PC-9 (cell line): ENCODE data around the gene SLC28A2. TPM values are rescaled to one million over a fixed set of nuclear protein-coding genes. Genes with fewer than 3 reads are reported as not detected.
"Not testable (repeated sequence)": the region's sequence is repeated elsewhere in the genome, so short reads cannot be mapped to it uniquely, and the experiment has no call there.

Experiments
- BruUV-seq: library from RNA; stranded (reverse); fragments of 400-500 nt; replicated peaks from 2 replicates; lab custom pipeline; 2021; lab: Mats Ljungman, UMichigan
- CTCF ChIA-PET: fragments of 300-600 bp; sonication (Branson Sonifier 250); formaldehyde crosslinking; loops from one replicate; lab custom pipeline; 2022; ENCODE audit warnings: antibody characterized with exemption; lab: Charles Lee
- POLR2A ChIA-PET: fragments of 300-600 bp; sonication (Branson Sonifier 250); formaldehyde crosslinking; loops from one replicate; lab custom pipeline; 2022; ENCODE audit warnings: antibody characterized with exemption; ENCODE audit not compliant: unreplicated experiment; lab: Charles Lee
- DNase-seq, 2 experiments: peaks; one replicate each; pipeline versions ENCODE4 v3.0.0 to v3.0.0-alpha.2; 2015 to 2022; ENCODE audit warnings: mixed read lengths in 1 of 2
- H2AFZ ChIP-seq: fragments of 200-600 bp; sonication (generic); 2 replicates; pipeline ENCODE4 v1.8.1; 2017; ENCODE audit warnings: antibody characterized with exemption
- H3F3A ChIP-seq: fragments of 200-600 bp; sonication (generic); 2 replicates; pipeline ENCODE4 v1.8.1; 2017; ENCODE audit warnings: antibody characterized with exemption, mild to moderate bottlenecking, low read depth; ENCODE audit not compliant: insufficient read depth
- H3K27ac ChIP-seq: fragments of 200-600 bp; sonication (generic); 2 replicates; pipeline ENCODE4 v1.6.1; 2016; ENCODE audit warnings: mixed run types
- H3K27me3 ChIP-seq: fragments of 200-600 bp; sonication (generic); 2 replicates; pipeline ENCODE4 v1.6.1; 2016; ENCODE audit warnings: low read depth, mixed run types; ENCODE audit not compliant: insufficient read depth
- H3K36me3 ChIP-seq: fragments of 200-600 bp; sonication (generic); 2 replicates; pipeline ENCODE4 v1.6.1; 2016; ENCODE audit warnings: low read depth, mixed run types
- H3K4me1 ChIP-seq: fragments of 200-600 bp; sonication (generic); replicated peaks from 2 replicates; pipeline ENCODE4 v1.6.1; 2016; ENCODE audit warnings: mixed run types; ENCODE audit not compliant: insufficient read depth
- H3K4me2 ChIP-seq: fragments of 200-600 bp; sonication (generic); 2 replicates; pipeline ENCODE4 v1.6.1; 2017; ENCODE audit warnings: mixed run types
- H3K4me3 ChIP-seq: fragments of 200-600 bp; sonication (generic); 2 replicates; pipeline ENCODE4 v1.6.1; 2016; ENCODE audit warnings: mixed run types
- H3K79me2 ChIP-seq: fragments of 200-600 bp; sonication (generic); 2 replicates; pipeline ENCODE4 v1.6.1; 2017; ENCODE audit warnings: low read depth, mixed run types
- H3K9me2 ChIP-seq: fragments of 200-600 bp; sonication (generic); 2 replicates; pipeline ENCODE4 v1.8.1; 2017; ENCODE audit warnings: mild to moderate bottlenecking; ENCODE audit not compliant: insufficient read depth
- H3K9me3 ChIP-seq: fragments of 200-600 bp; sonication (generic); 2 replicates; pipeline ENCODE4 v1.8.1; 2016; ENCODE audit warnings: low read depth; ENCODE audit not compliant: insufficient read depth
- H4K20me1 ChIP-seq: fragments of 200-600 bp; sonication (generic); 2 replicates; pipeline ENCODE4 v1.8.1; 2017; ENCODE audit not compliant: insufficient read depth
- CTCF ChIP-seq: fragments of 200-600 bp; sonication (generic); conservative IDR thresholded peaks from 2 replicates; pipeline ENCODE4 v1.6.1; 2017; ENCODE audit warnings: mixed run types, antibody characterized with exemption, mild to moderate bottlenecking, moderate library complexity
- EZH2 ChIP-seq: fragments of 200-600 bp; sonication (generic); IDR thresholded peaks from 2 replicates; pipeline ENCODE4 v1.8.0; 2017; ENCODE audit warnings: antibody characterized with exemption, low read depth
- intact Hi-C: fragments of 100-400 bp; cut with micrococcal nuclease; formaldehyde crosslinking; loops from one replicate; pipeline ENCODE4 v1.10.0; 2022; ENCODE audit not compliant: unreplicated experiment
- total RNA-seq: library from RNA; stranded (reverse); gene quantifications from 2 replicates; pipeline ENCODE4 v1.2.3, GENCODE V29; 2021

The SLC28A2 gene
- total RNA-seq, 1 experiment from 2014 or later: not detected

- no TSS peak for BruUV-seq
- Histone ChIP-seq H3K9me2 (no peaks in the 10 kb centered on the region), H3K79me2 (no peaks in the 10 kb centered on the region), H3K36me3 (no peaks in the 10 kb centered on the region), H4K20me1 (no peaks in the 10 kb centered on the region), H2AFZ (no peak overlapping the region), H3K4me2 (no peak overlapping the region), H3K27ac (no peak overlapping the region), H3F3A (no peaks in the 10 kb centered on the region), H3K9me3 (no peaks in the 10 kb centered on the region), H3K27me3 (no peaks in the 10 kb centered on the region), H3K4me3 (no peak overlapping the region), H3K4me1 (no peaks in the 10 kb centered on the region)
- POLR2A ChIA-PET: no interaction called here
- TF ChIP-seq EZH2 (no peak), CTCF (no peak)
- CTCF ChIA-PET: interaction anchor here (0.7 kb wide), 1 partner anchor 138 kb away, joined by 3 read pairs; no protein-coding TSS in a partner anchor
- no peak for DNase-seq
- intact Hi-C loops: no loop called here
Observed at GRCh38 chr15:45287390-45287956, 35.4 kb downstream of the SLC28A2 start.

- Histone ChIP-seq H3K4me2 (no peak overlapping the region), H2AFZ (no peak overlapping the region), H3F3A (no peaks in the 10 kb centered on the region), H3K36me3 (no peaks in the 10 kb centered on the region), H3K9me2 (no peaks in the 10 kb centered on the region), H3K4me3 (no peak overlapping the region), H3K4me1 (no peaks in the 10 kb centered on the region), H3K27me3 (no peaks in the 10 kb centered on the region), H3K9me3 (no peaks in the 10 kb centered on the region), H4K20me1 (no peaks in the 10 kb centered on the region), H3K27ac (no peak overlapping the region), H3K79me2 (no peaks in the 10 kb centered on the region)
- ChIA-PET CTCF (no interaction called here), POLR2A (no interaction called here)
- no peak for TF ChIP-seq EZH2
- intact Hi-C loops: no loop called here
- BruUV-seq: no TSS peak
- no peak for DNase-seq
Observed at GRCh38 chr15:45288947-45289346, 36.9 kb downstream of the SLC28A2 start.

- H3K27ac ChIP-seq: no peak overlapping the region
- no peaks in the 10 kb centered on the region for H3K27me3 ChIP-seq
- DNase-seq: no peak
- ChIA-PET POLR2A (no interaction called here), CTCF (interaction anchor here (0.6 kb wide), 1 partner anchor 117 kb away, joined by 3 read pairs; no protein-coding TSS in a partner anchor)
- intact Hi-C loops: no loop called here
- no peaks in the 10 kb centered on the region for H3K79me2 ChIP-seq
- no peaks in the 10 kb centered on the region for H4K20me1 ChIP-seq
- H3K4me1 ChIP-seq: no peaks in the 10 kb centered on the region
- TF ChIP-seq EZH2 (no peak), CTCF (no peak)
- no peaks in the 10 kb centered on the region for H3K9me2 ChIP-seq
- no TSS peak for BruUV-seq
- H3F3A ChIP-seq: no peaks in the 10 kb centered on the region
- no peak overlapping the region for H2AFZ ChIP-seq
- H3K4me3 ChIP-seq: no peak overlapping the region
- H3K9me3 ChIP-seq: no peaks in the 10 kb centered on the region
- H3K36me3 ChIP-seq: no peaks in the 10 kb centered on the region
- no peak overlapping the region for H3K4me2 ChIP-seq
Observed at GRCh38 chr15:45291822-45292582, 40.0 kb downstream of the SLC28A2 start.

GRCh38 chr15:45293326-45293725 is 41.3 kb downstream of the SLC28A2 start:
- H3K9me3 ChIP-seq, H3K27ac ChIP-seq, H3K9me2 ChIP-seq, H3K4me3 ChIP-seq, H3K27me3 ChIP-seq, H3F3A ChIP-seq, H3K79me2 ChIP-seq, H4K20me1 ChIP-seq, CTCF ChIA-PET, POLR2A ChIA-PET, DNase-seq, H3K36me3 ChIP-seq, H3K4me1 ChIP-seq, H2AFZ ChIP-seq, H3K4me2 ChIP-seq, BruUV-seq, intact Hi-C loops: not testable (repeated sequence)

GRCh38 chr15:45298964-45299378 is 46.9 kb downstream of the SLC28A2 start:
- H2AFZ ChIP-seq, H3K9me2 ChIP-seq, H4K20me1 ChIP-seq, intact Hi-C loops, H3K4me3 ChIP-seq, H3K9me3 ChIP-seq, H3K4me2 ChIP-seq, H3K36me3 ChIP-seq, H3F3A ChIP-seq, BruUV-seq, H3K4me1 ChIP-seq, H3K27ac ChIP-seq, H3K79me2 ChIP-seq, POLR2A ChIA-PET, DNase-seq, H3K27me3 ChIP-seq: not testable (repeated sequence)
- CTCF ChIA-PET: interaction anchor here (0.7 kb wide), 1 partner anchor 79 kb away, joined by 7 read pairs; no protein-coding TSS in a partner anchor
